PFSK-1 (cell line): ENCODE measurements around the gene WNT7B.

ENCODE experiments used
- POLR2AphosphoS5 ChIP-seq: IDR thresholded peaks from 2 replicates; pipeline ENCODE4 v1.6.1; 2012; ENCODE audit warnings: low read depth, mild to moderate bottlenecking, control low read depth, low read length, moderate library complexity
- SIN3A ChIP-seq: IDR thresholded peaks from 2 replicates; pipeline ENCODE4 v1.6.1; 2012; ENCODE audit warnings: mild to moderate bottlenecking, low read length, moderate library complexity, borderline replicate concordance; ENCODE audit not compliant: insufficient read depth
- TAF1 ChIP-seq: IDR thresholded peaks from 2 replicates; pipeline ENCODE4 v1.6.1; 2012; ENCODE audit warnings: low read length, control low read depth, borderline replicate concordance; ENCODE audit not compliant: insufficient read depth
- TF ChIP-seq, protein P1 (sequence below), 2 experiments: IDR thresholded peaks; 2 replicates each; pipeline versions ENCODE4 v1.6.1 to v1.8.0; 2011 to 2012; ENCODE audit warnings: low read depth in 2 of 2, low read length in 2 of 2, control low read depth in 1 of 2, inconsistent platforms in 1 of 2, mild to moderate bottlenecking in 1 of 2, moderate library complexity in 1 of 2; ENCODE audit not compliant: insufficient read depth in 1 of 2

DNA sequence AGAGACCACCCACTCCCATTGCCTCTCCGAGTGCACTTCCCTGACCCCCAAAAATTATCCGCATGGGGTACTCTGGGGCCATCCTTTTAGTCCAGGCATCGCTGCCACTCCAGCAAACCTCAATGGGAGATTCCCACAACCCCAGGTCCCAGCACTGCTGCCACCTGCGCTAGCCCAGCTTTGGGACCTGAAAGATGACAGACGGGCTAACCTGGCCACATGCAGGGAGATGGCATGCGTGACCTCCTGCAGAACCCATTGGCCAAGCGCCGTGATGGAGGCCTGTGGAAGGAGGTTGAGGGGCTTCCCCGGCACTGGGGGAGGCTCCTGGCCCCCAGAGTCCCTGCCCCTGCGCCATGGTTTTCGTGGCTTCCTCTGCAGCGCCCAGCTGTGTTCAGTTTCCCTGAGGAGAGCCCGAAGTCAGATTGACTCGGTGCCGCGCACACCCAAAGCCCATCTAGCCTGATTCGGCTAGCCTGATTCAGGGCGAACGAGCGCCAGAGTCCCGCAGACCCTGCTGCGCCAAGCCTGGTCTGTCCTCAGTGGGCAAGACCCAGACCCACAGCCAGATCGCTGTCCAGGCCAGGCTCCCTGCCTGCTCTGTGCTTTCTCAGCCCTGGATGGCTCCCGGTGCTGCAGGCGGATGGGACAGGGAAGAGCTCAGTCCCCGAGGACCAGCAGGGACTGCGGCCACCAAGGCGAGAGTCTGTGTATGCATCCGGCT is 751 bp upstream of the WNT7B start:
- TF ChIP-seq POLR2AphosphoS5 (no peak), SIN3A (no peak), TAF1 (no peak)
- TF ChIP-seq, protein P1, sequence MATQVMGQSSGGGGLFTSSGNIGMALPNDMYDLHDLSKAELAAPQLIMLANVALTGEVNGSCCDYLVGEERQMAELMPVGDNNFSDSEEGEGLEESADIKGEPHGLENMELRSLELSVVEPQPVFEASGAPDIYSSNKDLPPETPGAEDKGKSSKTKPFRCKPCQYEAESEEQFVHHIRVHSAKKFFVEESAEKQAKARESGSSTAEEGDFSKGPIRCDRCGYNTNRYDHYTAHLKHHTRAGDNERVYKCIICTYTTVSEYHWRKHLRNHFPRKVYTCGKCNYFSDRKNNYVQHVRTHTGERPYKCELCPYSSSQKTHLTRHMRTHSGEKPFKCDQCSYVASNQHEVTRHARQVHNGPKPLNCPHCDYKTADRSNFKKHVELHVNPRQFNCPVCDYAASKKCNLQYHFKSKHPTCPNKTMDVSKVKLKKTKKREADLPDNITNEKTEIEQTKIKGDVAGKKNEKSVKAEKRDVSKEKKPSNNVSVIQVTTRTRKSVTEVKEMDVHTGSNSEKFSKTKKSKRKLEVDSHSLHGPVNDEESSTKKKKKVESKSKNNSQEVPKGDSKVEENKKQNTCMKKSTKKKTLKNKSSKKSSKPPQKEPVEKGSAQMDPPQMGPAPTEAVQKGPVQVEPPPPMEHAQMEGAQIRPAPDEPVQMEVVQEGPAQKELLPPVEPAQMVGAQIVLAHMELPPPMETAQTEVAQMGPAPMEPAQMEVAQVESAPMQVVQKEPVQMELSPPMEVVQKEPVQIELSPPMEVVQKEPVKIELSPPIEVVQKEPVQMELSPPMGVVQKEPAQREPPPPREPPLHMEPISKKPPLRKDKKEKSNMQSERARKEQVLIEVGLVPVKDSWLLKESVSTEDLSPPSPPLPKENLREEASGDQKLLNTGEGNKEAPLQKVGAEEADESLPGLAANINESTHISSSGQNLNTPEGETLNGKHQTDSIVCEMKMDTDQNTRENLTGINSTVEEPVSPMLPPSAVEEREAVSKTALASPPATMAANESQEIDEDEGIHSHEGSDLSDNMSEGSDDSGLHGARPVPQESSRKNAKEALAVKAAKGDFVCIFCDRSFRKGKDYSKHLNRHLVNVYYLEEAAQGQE (IDR thresholded peaks at IDR 0.05; ENCODE audit: insufficient read depth in 1 of 2, low read depth in 2 of 2, low read length in 2 of 2) = no peak
